Stimulated activated CD4-positive, alpha-beta T cell treated with anti-CD3 and anti-CD28 coated beads, Interleukin-4, amount 100 ng/mL, for 48 hours (primary cell): ENCODE measurements around the gene ALDH18A1.
"Not testable (repeated sequence)": the region's sequence is repeated elsewhere in the genome, so short reads cannot be mapped to it uniquely, and the experiment has no call there.

Experiments
- DNase-seq, 2 donors: peaks; one replicate each; pipeline ENCODE4 v3.0.0-alpha.2; 2020; ENCODE audit warnings: low read depth in 2 of 2

The ALDH18A1 gene

GRCh38 chr10:95656291-95657164 lies at the start of gene ALDH18A1:
ALDH18A1 (minus strand) TSS chr10:95656711; CDS start chr10:95653377, 3,334 bp downstream.
- DNase-seq, result peak; percentile 83

- DNase-seq, result no peak
These were observed 41.9 kb upstream of the ALDH18A1 start for GRCh38 chr10:95698415-95698814.

- no peak for DNase-seq
These were observed 40.9 kb upstream of the ALDH18A1 start for GRCh38 chr10:95697429-95697828.

GRCh38 chr10:95694665-95695064 lies 38.2 kb upstream of the ALDH18A1 start:
- DNase-seq, result no peak

- DNase-seq, result peak; percentile 84 to 91
These were observed 37.4 kb upstream of the ALDH18A1 start, which contains the start of gene TCTN3 for GRCh38 chr10:95693668-95694534. TCTN3 (minus strand) TSS chr10:95693927; CDS start chr10:95693899, 28 bp downstream.

GRCh38 chr10:95693071-95693667 lies 36.7 kb upstream of the ALDH18A1 start:
- DNase-seq, result peak in 1 of 2 donors; percentile 2

GRCh38 chr10:95691281-95691680 lies 34.8 kb upstream of the ALDH18A1 start:
- no peak for DNase-seq

GRCh38 chr10:95688648-95689047 lies 32.1 kb upstream of the ALDH18A1 start:
- no peak for DNase-seq

- DNase-seq, result no peak
These were observed 27.5 kb upstream of the ALDH18A1 start for GRCh38 chr10:95683966-95684365.

GRCh38 chr10:95675403-95676116 lies 19.0 kb upstream of the ALDH18A1 start:
- DNase-seq, result no peak

GRCh38 chr10:95674643-95675042 lies 18.1 kb upstream of the ALDH18A1 start:
- no peak for DNase-seq

- not testable (repeated sequence) for DNase-seq
These were observed 16.1 kb upstream of the ALDH18A1 start for GRCh38 chr10:95672641-95673040.

- no peak for DNase-seq
These were observed 8.0 kb upstream of the ALDH18A1 start for GRCh38 chr10:95664543-95664942.

GRCh38 chr10:95663496-95663895 lies 7.0 kb upstream of the ALDH18A1 start:
- DNase-seq, result no peak

GRCh38 chr10:95661818-95662217 lies 5.3 kb upstream of the ALDH18A1 start:
- no peak for DNase-seq

GRCh38 chr10:95660283-95660682 lies 3.8 kb upstream of the ALDH18A1 start:
- no peak for DNase-seq

- DNase-seq, result no peak
These were observed 739 bp upstream of the ALDH18A1 start for GRCh38 chr10:95657250-95657649.

- peak; percentile 11 to 12 for DNase-seq
These were observed 780 bp downstream of the ALDH18A1 start for GRCh38 chr10:95655571-95656290.

- DNase-seq, result no peak
These were observed 2.6 kb downstream of the ALDH18A1 start for GRCh38 chr10:95653895-95654294.

GRCh38 chr10:95651346-95652060 lies 5.0 kb downstream of the ALDH18A1 start:
- DNase-seq, result no peak
